ENCODE data around the gene ADAMTSL2.

Gene ADAMTSL2

DNA sequence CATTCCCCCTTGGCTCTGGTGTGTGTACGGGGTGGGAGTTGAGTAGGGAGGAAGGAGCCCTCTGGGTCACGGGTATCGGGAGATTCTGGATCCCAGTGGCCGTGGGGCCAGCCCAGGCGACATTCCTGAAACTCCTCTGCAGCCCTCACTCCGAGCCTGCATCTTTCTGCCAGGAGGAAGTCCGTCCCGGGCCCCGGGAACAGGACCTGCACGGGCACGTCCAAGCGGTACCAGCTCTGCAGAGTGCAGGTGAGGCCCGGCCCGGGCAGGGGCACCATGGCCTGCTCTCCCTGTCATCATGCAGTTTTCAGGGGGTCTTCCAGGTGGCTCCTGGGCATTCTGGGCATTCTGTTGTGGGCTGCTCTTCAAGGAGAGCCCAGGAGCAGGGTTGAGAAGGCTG lies 3.7 kb downstream of the ADAMTSL2 start:
- no peak for TF ChIP-seq CTCF (conservative IDR thresholded peaks at IDR 0.05; ENCODE audit: low read length)
- H3K4me3 ChIP-seq (ENCODE audit: low read length) = no peak overlapping the region
- no peak for DNase-seq (ENCODE audit: low read depth)

- DNase-seq (ENCODE audit: low read depth) = no peak
- no peak for TF ChIP-seq CTCF (conservative IDR thresholded peaks at IDR 0.05; ENCODE audit: low read length)
- no peak overlapping the region; the same call in 1 of the 2 replicates for H3K4me3 ChIP-seq (ENCODE audit: low read length)
Measured at GRCh38 chr9:133538851-133539833, 4.6 kb downstream of the ADAMTSL2 start.

DNA sequence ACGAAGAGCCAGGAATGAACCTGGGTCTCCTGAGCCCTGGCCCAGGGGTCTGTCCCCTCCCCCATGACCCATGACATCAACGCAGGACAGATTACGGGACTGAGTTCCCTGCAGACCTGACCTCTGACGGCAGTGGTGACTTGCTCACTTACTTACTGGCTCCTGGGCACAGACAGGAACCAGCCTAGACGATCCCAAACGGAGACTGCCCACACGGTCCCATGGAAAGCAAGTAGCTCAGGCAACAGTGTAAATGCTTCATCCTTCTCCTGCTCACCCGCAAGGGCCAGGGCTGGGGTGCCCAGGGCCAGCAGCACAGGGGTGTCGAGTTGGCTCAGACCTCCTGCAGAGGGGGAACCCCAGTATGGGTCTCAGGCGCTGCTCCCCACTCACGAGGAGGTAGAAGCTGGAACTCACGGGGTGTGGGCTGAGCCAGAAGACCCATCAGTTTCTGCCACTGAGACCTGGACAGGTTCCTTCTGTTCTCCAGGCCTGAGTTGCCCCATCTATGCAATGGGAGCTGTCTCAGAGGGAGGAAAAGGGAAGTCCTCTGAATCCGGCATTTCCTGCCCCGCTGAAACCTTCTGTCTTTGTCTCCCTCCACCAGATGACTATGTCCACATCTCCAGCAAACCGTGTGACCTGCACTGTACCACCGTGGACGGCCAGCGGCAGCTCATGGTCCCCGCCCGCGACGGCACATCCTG lies 5.6 kb downstream of the ADAMTSL2 start:
- DNase-seq (ENCODE audit: low read depth) = no peak
- TF ChIP-seq CTCF (conservative IDR thresholded peaks at IDR 0.05; ENCODE audit: low read length) = no peak
- H3K4me3 ChIP-seq (ENCODE audit: low read length) = no peak overlapping the region

GRCh38 chr9:133540698-133541025 lies 6.2 kb downstream of the ADAMTSL2 start:
- TF ChIP-seq CTCF (conservative IDR thresholded peaks at IDR 0.05; ENCODE audit: low read length) = no peak
- DNase-seq (ENCODE audit: low read depth) = no peak
- no peak overlapping the region for H3K4me3 ChIP-seq (ENCODE audit: low read length)

DNA sequence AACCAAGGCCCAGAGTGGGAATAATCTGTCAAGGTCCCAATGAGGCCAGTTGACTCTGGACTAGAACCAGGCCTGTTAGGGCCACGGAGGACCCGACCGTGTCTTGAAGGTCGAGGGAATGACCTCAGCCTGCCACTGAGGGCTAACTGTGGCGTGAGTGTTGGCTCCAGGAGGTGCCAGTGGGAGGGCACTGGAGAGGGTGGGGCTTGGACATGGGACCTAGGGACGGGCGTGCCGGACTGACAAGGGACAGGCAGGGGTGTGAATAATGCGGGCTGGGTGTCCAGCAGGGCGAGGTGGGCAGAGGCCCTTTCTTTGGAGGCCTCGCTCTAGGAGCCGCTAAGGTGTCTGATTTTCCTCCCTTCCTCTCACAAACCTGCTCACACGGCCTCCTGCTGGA lies 7.5 kb downstream of the ADAMTSL2 start:
- no peak overlapping the region for H3K4me3 ChIP-seq (ENCODE audit: low read length)
- no peak for TF ChIP-seq CTCF (conservative IDR thresholded peaks at IDR 0.05; ENCODE audit: low read length)
- no peak for DNase-seq (ENCODE audit: low read depth)

GRCh38 chr9:133543772-133544467 lies 9.4 kb downstream of the ADAMTSL2 start:
- DNase-seq (ENCODE audit: low read depth) = no peak
- TF ChIP-seq CTCF (conservative IDR thresholded peaks at IDR 0.05; ENCODE audit: low read length) = no peak
- H3K4me3 ChIP-seq (ENCODE audit: low read length) = no peak overlapping the region

Measured in AG10803 (cell line).